ENCODE measurements around the gene ATP1B3. TPM values are rescaled to one million over a fixed set of nuclear protein-coding genes. Genes with fewer than 3 reads are reported as not detected.

Gene ATP1B3
- total and polyA plus RNA-seq, 2 experiments from 2014 or later: 123 to 316 TPM

DNA sequence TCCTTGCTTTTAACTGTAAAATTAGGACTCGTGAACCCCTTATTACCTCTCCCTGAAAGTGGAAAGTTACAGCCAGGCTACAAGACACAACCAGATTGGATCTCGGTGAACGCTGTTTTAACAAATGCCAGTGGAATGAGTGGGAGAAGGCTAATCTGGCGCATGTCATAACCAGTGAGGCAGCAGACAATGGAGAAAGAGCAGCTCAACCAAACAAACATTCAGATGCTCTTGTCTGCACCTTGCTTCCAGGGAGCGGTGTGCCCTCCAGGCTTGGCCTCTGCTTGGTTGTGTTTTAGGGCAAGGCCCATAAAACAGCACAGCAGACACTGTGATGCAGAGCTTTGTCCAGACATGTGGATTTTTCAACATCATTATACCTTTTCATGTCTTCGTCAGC lies 45.9 kb upstream of the ATP1B3 start:
- H2AFZ ChIP-seq: no peak overlapping the region
- TF ChIP-seq EZH2phosphoT487 (IDR thresholded peaks at IDR 0.05; ENCODE audit: low read depth, severe bottlenecking, unreplicated experiment) (no peak), EZH2 (IDR thresholded peaks at IDR 0.05; ENCODE audit: borderline replicate concordance) (no peak), CTCF (IDR thresholded peaks at IDR 0.05; ENCODE audit: poor library complexity) (no peak)

DNA sequence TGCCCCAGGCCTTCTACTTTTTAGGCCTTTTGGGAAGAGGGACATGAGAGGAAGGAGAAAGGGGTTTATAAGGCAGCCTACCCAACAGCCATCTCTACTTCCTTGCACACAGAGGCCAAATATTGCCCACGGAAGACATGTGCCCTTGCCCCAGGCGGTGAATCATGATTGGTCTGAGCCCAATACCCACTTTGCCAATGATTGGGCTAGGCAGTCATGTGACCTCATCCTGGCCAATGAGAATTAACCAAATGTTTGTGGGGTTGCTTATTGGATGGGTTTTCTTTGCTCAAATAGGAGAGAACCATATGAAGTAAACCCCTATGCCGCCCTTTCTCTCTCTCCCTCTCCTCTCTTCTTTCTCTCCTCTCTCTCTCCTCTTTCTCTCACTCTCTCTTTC lies 42.2 kb upstream of the ATP1B3 start:
- WGBS (ENCODE audit: low lambda C conversion rate, missing lambda C conversion rate): 96% methylated on average over 3 of the region's 3 CpGs
- Histone ChIP-seq H3K36me3 (replicated peaks; ENCODE audit: insufficient read depth, low read depth) (no peaks in the 10 kb centered on the region), H3K4me2 (no peak overlapping the region), H4K20me1 (ENCODE audit: insufficient read depth, poor library complexity, severe bottlenecking) (no peaks in the 10 kb centered on the region), H3K79me2 (no peaks in the 10 kb centered on the region), H3K9me3 (ENCODE audit: low read depth) (no peaks in the 10 kb centered on the region), H3K27ac (no peak overlapping the region), H3K9me2 (replicated peaks; ENCODE audit: insufficient read depth) (no peaks in the 10 kb centered on the region), H3K4me3 (no peak overlapping the region), H3K27me3 (no peaks in the 10 kb centered on the region), H3K4me1 (ENCODE audit: insufficient read depth) (no peaks in the 10 kb centered on the region), H2AFZ (no peak overlapping the region)
- TF ChIP-seq CTCF (IDR thresholded peaks at IDR 0.05; ENCODE audit: poor library complexity) (no peak), EZH2phosphoT487 (IDR thresholded peaks at IDR 0.05; ENCODE audit: low read depth, severe bottlenecking, unreplicated experiment) (no peak), EZH2 (IDR thresholded peaks at IDR 0.05; ENCODE audit: borderline replicate concordance) (no peak)
- no peak for DNase-seq (ENCODE audit: low spot score)

More for the DNA sequence above, 45.9 kb upstream of the ATP1B3 start:
- no peaks in the 10 kb centered on the region for H3K4me1 ChIP-seq (ENCODE audit: insufficient read depth)
- WGBS (ENCODE audit: low lambda C conversion rate, missing lambda C conversion rate): 55% methylated on average over 6 of the region's 6 CpGs
- H3K4me3 ChIP-seq: no peak overlapping the region
- no peak overlapping the region for H3K27ac ChIP-seq
- H3K79me2 ChIP-seq: no peaks in the 10 kb centered on the region
- DNase-seq (ENCODE audit: low spot score): no peak
- H3K9me3 ChIP-seq (ENCODE audit: low read depth): no peaks in the 10 kb centered on the region
- no peaks in the 10 kb centered on the region for H3K27me3 ChIP-seq
- no peaks in the 10 kb centered on the region for H4K20me1 ChIP-seq (ENCODE audit: insufficient read depth, poor library complexity, severe bottlenecking)
- H3K9me2 ChIP-seq (replicated peaks; ENCODE audit: insufficient read depth): no peaks in the 10 kb centered on the region
- no peak overlapping the region for H3K4me2 ChIP-seq
- H3K36me3 ChIP-seq (replicated peaks; ENCODE audit: insufficient read depth, low read depth): no peaks in the 10 kb centered on the region

DNA sequence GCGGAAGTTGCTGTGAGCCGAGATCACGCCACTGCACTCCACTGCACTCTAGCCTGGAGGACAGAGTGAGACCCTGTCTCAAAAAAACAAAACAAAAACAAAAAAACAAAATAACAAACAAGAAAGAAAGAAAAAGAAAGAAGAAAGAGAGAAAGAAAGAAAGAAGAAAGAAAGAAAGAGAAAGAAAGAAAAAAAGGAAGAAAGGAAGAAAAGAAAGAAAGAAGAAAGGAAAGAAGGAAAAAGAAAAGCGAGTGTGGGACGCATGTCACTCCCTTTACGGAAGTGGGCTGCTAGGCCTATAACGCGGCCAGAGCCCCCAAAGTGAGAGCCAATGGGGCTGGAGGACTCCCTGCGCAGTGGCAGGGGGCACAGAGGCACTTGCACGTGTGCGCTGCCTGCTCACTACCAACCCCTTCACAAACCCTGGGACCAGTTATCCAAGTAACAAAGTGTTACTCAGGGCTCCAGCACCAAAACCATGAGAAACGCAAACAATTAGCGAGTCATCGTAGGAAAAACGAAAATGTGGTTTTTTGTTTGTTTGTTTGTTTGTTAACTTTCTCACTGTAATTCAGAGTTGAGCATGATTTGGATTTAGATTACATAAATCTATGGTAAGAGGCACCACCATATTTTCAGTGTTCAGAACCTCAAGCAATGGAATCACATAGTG lies 40.8 kb upstream of the ATP1B3 start:
- no peak for DNase-seq (ENCODE audit: low spot score)
- H3K9me3 ChIP-seq (ENCODE audit: low read depth): no peaks in the 10 kb centered on the region
- H2AFZ ChIP-seq: no peak overlapping the region
- H4K20me1 ChIP-seq (ENCODE audit: insufficient read depth, poor library complexity, severe bottlenecking): no peaks in the 10 kb centered on the region
- no peak for TF ChIP-seq EZH2 (IDR thresholded peaks at IDR 0.05; ENCODE audit: borderline replicate concordance)
- TF ChIP-seq EZH2phosphoT487 (IDR thresholded peaks at IDR 0.05; ENCODE audit: low read depth, severe bottlenecking, unreplicated experiment): no peak
- TF ChIP-seq CTCF (IDR thresholded peaks at IDR 0.05; ENCODE audit: poor library complexity): no peak
- H3K27ac ChIP-seq: no peak overlapping the region
- no peaks in the 10 kb centered on the region for H3K36me3 ChIP-seq (replicated peaks; ENCODE audit: insufficient read depth, low read depth)
- no peak overlapping the region for H3K4me3 ChIP-seq
- no peaks in the 10 kb centered on the region for H3K27me3 ChIP-seq
- WGBS (ENCODE audit: low lambda C conversion rate, missing lambda C conversion rate): 94% methylated on average over 15 of the region's 15 CpGs
- H3K79me2 ChIP-seq: no peaks in the 10 kb centered on the region
- H3K4me2 ChIP-seq: no peak overlapping the region
- no peaks in the 10 kb centered on the region for H3K9me2 ChIP-seq (replicated peaks; ENCODE audit: insufficient read depth)
- no peaks in the 10 kb centered on the region for H3K4me1 ChIP-seq (ENCODE audit: insufficient read depth)

All from hepatocyte (in vitro differentiated cells).